HepG2 (cell line): ENCODE measurements around the gene PARP14.

Experiments
- FOXA3 ChIP-seq: IDR thresholded peaks from 2 replicates; pipeline ENCODE4 v1.6.1; 2016; ENCODE audit warnings: missing genetic modification reagents, missing compliant biosample characterization
- RORA ChIP-seq: sonication (generic); formaldehyde crosslinking; IDR thresholded peaks from 2 replicates; pipeline ENCODE4 v1.5.0; 2020; ENCODE audit warnings: mild to moderate bottlenecking, missing genetic modification reagents, moderate library complexity

DNA sequence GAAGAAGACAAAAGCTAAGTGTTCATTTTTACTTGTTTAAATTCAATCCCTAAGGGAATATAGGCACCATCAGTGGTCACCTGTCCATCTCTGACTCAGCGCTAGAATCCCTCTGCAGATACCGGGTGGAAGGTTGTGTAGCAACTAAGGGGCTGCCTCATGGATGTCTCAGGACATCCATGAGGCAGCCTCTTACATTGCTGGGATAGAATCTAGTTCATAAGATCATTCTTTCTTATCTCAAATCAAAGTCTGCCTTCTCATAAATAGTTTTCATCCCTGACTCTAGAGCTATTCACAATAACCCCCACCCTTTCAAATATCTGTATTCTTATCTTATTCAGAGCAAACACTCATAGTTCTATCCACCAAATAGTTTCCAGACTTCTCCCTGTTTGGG lies 74.9 kb downstream of the PARP14 start:
- TF ChIP-seq RORA (CRISPR knock-in tag): no peak
- no peak for TF ChIP-seq FOXA3 (CRISPR knock-in tag)
